IPS-NIHi7 (cell line): ENCODE measurements around the gene PIK3R1.

ENCODE experiments used
- DNase-seq: peaks from one replicate; pipeline ENCODE4 v3.0.0; 2012; ENCODE audit warnings: mixed read lengths; ENCODE audit errors: extremely low spot score

PIK3R1 gene

GRCh38 chr5:68251804-68252522 lies 36.4 kb downstream of the PIK3R1 start:
- DNase-seq = no peak

GRCh38 chr5:68252673-68253623 lies 37.4 kb downstream of the PIK3R1 start:
- peak; percentile 76 for DNase-seq

- no peak for DNase-seq
These were observed 38.3 kb downstream of the PIK3R1 start for GRCh38 chr5:68253624-68254585.

- no peak for DNase-seq
These were observed 39.3 kb downstream of the PIK3R1 start for GRCh38 chr5:68254810-68255209.

GRCh38 chr5:68255305-68256120 lies 40.0 kb downstream of the PIK3R1 start:
- DNase-seq = no peak

- no peak for DNase-seq
These were observed 41.7 kb downstream of the PIK3R1 start for GRCh38 chr5:68257210-68257609.

GRCh38 chr5:68258531-68258930 lies 43.0 kb downstream of the PIK3R1 start:
- DNase-seq = no peak

- DNase-seq = no peak
These were observed 44.1 kb downstream of the PIK3R1 start for GRCh38 chr5:68259700-68260099.

- DNase-seq = no peak
These were observed 44.9 kb downstream of the PIK3R1 start for GRCh38 chr5:68260467-68260866.

- no peak for DNase-seq
These were observed 45.6 kb downstream of the PIK3R1 start for GRCh38 chr5:68261169-68261568.

- DNase-seq = no peak
These were observed 46.1 kb downstream of the PIK3R1 start for GRCh38 chr5:68261569-68262065.

- no peak for DNase-seq
These were observed 48.7 kb downstream of the PIK3R1 start for GRCh38 chr5:68264024-68264956.

GRCh38 chr5:68265347-68265746 lies 49.8 kb downstream of the PIK3R1 start:
- DNase-seq = no peak

- no peak for DNase-seq
These were observed 50.4 kb downstream of the PIK3R1 start for GRCh38 chr5:68265822-68266395.

- no peak for DNase-seq
These were observed 50.9 kb downstream of the PIK3R1 start for GRCh38 chr5:68266457-68266856.

- no peak for DNase-seq
These were observed 51.5 kb downstream of the PIK3R1 start for GRCh38 chr5:68267066-68267465.

- no peak for DNase-seq
These were observed 52.7 kb downstream of the PIK3R1 start for GRCh38 chr5:68268101-68268851.

- DNase-seq = no peak
These were observed 53.2 kb downstream of the PIK3R1 start for GRCh38 chr5:68268852-68269130.

- DNase-seq = no peak
These were observed 54.3 kb downstream of the PIK3R1 start for GRCh38 chr5:68269820-68270219.
